ENCODE data around the gene TTLL8.

The TTLL8 gene

DNA sequence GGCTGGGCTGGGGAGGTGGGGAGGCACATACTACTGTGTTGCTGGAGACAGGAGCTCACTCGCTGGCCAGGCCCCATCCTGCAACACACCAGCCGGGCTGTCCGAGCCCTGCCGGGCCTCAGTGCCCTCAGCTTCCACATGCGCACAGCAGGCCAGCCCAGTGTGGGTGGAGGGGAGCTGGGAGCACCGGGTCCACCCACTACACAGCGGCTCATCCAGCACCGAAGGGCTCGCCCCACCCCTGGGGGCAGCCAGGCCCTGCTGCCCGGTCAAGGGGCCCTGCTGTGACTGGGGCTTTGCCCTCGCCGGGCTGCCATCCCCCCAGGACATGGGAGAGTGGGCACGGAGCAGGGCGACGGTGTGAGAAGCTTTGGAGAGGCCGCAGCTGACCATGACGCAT, 9.3 kb downstream of the TTLL8 start:
- Histone ChIP-seq H3K4me1 (ENCODE audit: control insufficient read depth, insufficient read depth, low read length, unreplicated experiment) (no peaks in the 10 kb centered on the region), H3K27me3 (ENCODE audit: insufficient read depth, low read length) (no peaks in the 10 kb centered on the region), H3K4me3 (ENCODE audit: low read depth, low read length) (no peak overlapping the region), H2AFZ (ENCODE audit: low read length, unreplicated experiment) (no peak overlapping the region), H3K79me2 (ENCODE audit: control insufficient read depth, insufficient read depth, low read length, unreplicated experiment) (no peaks in the 10 kb centered on the region), H3K27ac (ENCODE audit: low read depth, low read length) (no peak overlapping the region), H3K36me3 (ENCODE audit: insufficient read depth, low read length) (no peaks in the 10 kb centered on the region)

DNA sequence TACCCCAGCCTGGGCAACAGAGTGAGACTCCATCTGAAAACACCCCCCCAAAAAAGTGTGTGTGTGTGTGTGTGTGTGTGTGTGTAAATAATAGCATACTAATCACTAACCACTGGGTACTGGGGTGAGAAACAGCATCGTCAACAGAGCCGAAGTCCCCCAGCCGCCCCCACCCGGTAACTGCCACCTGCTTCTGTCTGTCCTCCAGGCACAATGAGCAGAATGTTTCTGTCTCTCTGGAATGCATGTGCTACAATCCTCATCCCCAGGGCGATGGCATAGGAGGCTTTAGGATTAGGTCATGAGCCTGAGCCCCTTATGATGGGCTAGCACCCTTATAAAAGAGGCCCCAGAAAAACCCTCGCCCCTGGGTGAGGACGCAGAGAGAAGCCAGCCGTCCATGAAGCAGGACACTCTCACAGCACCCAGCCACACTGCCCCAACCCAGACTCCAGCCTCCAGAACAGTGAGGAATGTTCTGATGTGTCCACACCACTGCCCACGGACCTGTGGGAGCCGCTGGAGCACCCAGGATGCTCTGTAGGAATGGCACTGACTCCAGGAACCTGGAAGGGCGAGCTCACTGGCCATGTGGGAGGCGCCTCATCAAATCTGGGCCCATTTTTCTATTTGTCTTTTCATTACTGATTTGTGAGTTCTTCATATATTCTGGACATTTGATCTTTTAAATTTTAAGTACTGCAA, 9.9 kb downstream of the TTLL8 start:
- Histone ChIP-seq H3K4me3 (ENCODE audit: low read depth, low read length) (no peak overlapping the region), H3K27ac (ENCODE audit: low read depth, low read length) (no peak overlapping the region)

DNA sequence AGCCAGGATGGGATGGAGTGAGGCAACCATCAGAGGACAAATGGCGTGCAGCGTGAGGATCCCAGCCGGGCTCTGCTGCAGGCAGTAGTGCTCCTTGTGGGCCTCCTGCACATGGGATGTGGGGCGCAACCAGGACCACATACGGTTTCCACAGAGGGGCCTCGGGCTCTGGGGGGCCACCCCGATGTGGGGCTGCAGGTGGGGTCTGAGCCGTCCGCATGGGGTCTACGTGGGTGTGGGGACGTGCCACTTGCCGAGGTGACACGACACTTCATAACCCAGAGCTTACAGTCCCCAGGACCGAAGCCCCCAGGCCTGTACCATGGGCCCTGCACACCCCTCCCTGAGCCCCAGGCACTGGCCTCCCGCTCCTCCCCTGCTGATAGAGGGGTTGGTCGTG, 10.8 kb downstream of the TTLL8 start:
- Histone ChIP-seq H3K4me3 (ENCODE audit: low read depth, low read length) (no peak overlapping the region), H3K36me3 (ENCODE audit: insufficient read depth, low read length) (no peaks in the 10 kb centered on the region), H3K27ac (ENCODE audit: low read depth, low read length) (no peak overlapping the region), H3K79me2 (ENCODE audit: control insufficient read depth, insufficient read depth, low read length, unreplicated experiment) (no peaks in the 10 kb centered on the region), H3K4me1 (ENCODE audit: control insufficient read depth, insufficient read depth, low read length, unreplicated experiment) (no peaks in the 10 kb centered on the region), H2AFZ (ENCODE audit: low read length, unreplicated experiment) (no peak overlapping the region), H3K27me3 (ENCODE audit: insufficient read depth, low read length) (no peaks in the 10 kb centered on the region)

More for the DNA sequence above, 9.9 kb downstream of the TTLL8 start:
- no peak overlapping the region for H2AFZ ChIP-seq (ENCODE audit: low read length, unreplicated experiment)
- H3K4me1 ChIP-seq (ENCODE audit: control insufficient read depth, insufficient read depth, low read length, unreplicated experiment): no peaks in the 10 kb centered on the region
- no peaks in the 10 kb centered on the region for H3K27me3 ChIP-seq (ENCODE audit: insufficient read depth, low read length)
- no peaks in the 10 kb centered on the region for H3K79me2 ChIP-seq (ENCODE audit: control insufficient read depth, insufficient read depth, low read length, unreplicated experiment)
- H3K36me3 ChIP-seq (ENCODE audit: insufficient read depth, low read length): no peaks in the 10 kb centered on the region

DNA sequence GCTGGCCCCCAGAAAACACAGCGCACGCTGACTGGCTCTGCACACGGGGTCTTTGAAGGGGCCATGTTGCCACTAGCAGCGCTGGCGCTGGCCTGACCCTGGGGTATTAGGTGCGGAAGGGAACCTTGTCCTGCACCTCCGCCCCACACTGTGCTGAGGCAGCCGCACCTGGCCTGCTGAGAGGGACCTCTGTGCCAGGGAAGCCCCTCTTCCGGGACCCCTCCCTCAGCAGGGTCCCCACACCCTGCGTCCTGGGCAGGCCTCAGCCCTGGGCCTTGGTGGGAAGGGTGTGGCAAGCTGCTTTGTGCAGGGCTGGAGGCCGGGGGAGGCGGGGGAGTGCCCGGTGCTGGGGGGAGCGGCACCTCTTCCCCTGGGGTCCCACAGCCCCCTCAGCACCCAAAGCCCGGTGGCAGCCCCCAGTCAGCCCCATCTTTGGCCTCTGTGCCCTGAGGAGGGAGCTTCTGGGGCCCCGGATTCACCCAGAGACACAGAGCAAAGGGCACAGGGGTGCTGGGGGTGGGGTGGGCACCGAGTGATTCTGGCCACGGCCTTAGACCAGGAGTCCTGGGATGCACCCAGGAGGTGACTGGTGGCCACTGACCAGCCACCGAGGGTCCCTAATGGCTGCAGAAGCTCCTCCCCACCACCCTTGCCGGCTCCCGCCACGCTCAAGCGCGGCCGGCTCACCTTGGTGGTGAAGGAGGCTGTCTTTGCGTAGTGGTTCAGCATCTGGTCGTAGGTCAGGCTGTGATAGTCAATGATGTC, 11.4 kb downstream of the TTLL8 start:
- no peak overlapping the region for H3K4me3 ChIP-seq (ENCODE audit: low read depth, low read length)
- H3K36me3 ChIP-seq (ENCODE audit: insufficient read depth, low read length): no peaks in the 10 kb centered on the region
- no peaks in the 10 kb centered on the region for H3K79me2 ChIP-seq (ENCODE audit: control insufficient read depth, insufficient read depth, low read length, unreplicated experiment)
- H2AFZ ChIP-seq (ENCODE audit: low read length, unreplicated experiment): no peak overlapping the region
- no peaks in the 10 kb centered on the region for H3K27me3 ChIP-seq (ENCODE audit: insufficient read depth, low read length)
- no peaks in the 10 kb centered on the region for H3K4me1 ChIP-seq (ENCODE audit: control insufficient read depth, insufficient read depth, low read length, unreplicated experiment)
- H3K27ac ChIP-seq (ENCODE audit: low read depth, low read length): no peak overlapping the region

DNA sequence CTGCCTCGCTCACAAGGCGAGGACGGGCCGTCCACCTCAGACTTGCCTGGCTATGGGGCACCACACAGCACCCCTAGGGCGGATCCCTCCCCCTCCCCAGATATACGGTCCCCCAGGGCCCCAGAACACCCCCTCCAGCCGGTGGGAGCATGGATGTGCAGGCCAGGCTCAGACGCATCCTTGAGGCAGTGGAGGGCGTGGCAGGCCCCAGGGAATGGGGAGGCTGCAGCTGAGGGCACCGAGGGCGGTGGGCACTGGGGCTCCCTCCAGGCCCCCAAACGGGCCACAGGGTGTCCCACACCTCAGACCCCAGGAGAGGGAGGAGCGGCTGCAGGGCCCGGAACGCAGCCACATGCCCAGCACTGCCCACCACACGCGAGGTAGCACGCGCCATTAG, 12.1 kb downstream of the TTLL8 start:
- H3K4me3 ChIP-seq (ENCODE audit: low read depth, low read length): no peak overlapping the region
- H3K27me3 ChIP-seq (ENCODE audit: insufficient read depth, low read length): no peaks in the 10 kb centered on the region
- H3K4me1 ChIP-seq (ENCODE audit: control insufficient read depth, insufficient read depth, low read length, unreplicated experiment): no peaks in the 10 kb centered on the region
- no peak overlapping the region for H2AFZ ChIP-seq (ENCODE audit: low read length, unreplicated experiment)
- H3K27ac ChIP-seq (ENCODE audit: low read depth, low read length): no peak overlapping the region
- H3K79me2 ChIP-seq (ENCODE audit: control insufficient read depth, insufficient read depth, low read length, unreplicated experiment): no peaks in the 10 kb centered on the region
- no peaks in the 10 kb centered on the region for H3K36me3 ChIP-seq (ENCODE audit: insufficient read depth, low read length)

DNA sequence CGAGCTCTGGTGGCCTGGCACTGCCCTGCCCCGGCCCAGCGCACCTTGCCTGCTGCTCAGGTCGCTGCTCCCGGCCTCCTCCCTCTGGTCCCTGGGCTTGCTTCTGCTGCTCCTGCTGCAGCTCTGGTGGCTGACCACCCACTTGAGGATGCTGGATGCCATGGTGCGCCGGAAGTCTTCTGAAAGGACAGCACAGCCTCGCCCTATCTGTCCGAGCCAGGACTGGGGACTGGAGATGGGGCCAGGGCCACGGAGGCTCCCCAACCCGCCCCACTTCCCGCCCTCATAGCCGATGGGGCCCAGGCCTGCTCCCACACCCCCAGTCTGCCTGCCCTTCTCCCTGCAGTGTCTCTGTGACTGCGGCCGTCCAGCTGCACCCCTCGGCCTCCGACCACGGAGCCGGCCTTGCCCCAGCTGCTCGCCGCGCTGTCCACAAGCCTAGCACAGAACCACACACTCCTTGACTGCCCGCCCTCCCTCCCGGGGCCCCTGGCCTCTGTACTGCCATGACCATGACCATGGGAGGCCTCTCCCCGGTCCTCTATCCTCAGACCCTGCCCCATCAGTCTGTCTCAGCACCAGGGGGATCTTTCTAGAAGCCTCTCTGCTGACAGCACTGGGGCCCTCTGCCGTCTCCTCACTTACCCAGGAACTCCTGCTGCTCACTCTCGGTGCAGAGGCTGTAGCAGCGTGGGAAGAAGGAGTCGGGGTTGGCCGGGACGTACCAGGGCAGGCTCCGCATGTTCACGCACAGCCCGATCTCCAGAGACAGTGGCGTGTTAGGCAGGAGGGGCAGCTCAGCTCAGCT, 12.7 kb downstream of the TTLL8 start:
- Histone ChIP-seq H3K27ac (ENCODE audit: low read depth, low read length) (no peak overlapping the region), H3K27me3 (ENCODE audit: insufficient read depth, low read length) (no peaks in the 10 kb centered on the region), H2AFZ (ENCODE audit: low read length, unreplicated experiment) (no peak overlapping the region), H3K36me3 (ENCODE audit: insufficient read depth, low read length) (no peaks in the 10 kb centered on the region), H3K4me3 (ENCODE audit: low read depth, low read length) (no peak overlapping the region), H3K4me1 (ENCODE audit: control insufficient read depth, insufficient read depth, low read length, unreplicated experiment) (no peaks in the 10 kb centered on the region), H3K79me2 (ENCODE audit: control insufficient read depth, insufficient read depth, low read length, unreplicated experiment) (no peaks in the 10 kb centered on the region)

DNA sequence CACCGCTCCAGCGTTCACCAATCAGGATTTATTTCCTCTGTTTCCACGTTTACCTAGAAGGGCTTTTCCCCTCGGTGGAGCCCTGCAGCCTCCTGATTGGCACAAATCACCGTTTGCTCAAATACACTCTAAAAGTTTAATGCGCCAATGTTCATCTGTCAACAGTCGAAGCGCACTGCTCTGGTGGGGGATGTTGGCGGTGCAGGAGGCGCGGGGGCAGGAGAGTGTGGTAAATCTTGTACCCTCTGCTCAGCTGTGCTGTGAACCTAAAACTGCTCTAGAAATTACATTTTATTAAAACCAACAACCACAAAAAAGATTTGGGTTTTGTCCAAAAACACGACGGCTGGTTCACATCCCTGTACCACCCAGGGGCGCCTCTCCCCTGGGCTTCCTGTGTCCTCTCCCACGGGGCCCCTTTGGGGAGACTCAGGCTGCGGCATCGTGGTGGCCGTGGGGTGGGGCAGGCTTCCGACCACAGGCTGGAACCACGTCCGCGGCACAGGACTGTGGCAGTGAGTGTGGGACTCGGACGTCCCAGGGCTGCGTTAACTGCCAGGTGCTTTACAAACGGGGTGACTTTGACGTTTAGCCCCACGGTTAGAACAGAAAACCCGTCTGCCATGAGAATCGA, 13.5 kb downstream of the TTLL8 start:
- no peaks in the 10 kb centered on the region for H3K79me2 ChIP-seq (ENCODE audit: control insufficient read depth, insufficient read depth, low read length, unreplicated experiment)
- no peak overlapping the region for H3K27ac ChIP-seq (ENCODE audit: low read depth, low read length)
- no peak overlapping the region for H2AFZ ChIP-seq (ENCODE audit: low read length, unreplicated experiment)
- no peaks in the 10 kb centered on the region for H3K36me3 ChIP-seq (ENCODE audit: insufficient read depth, low read length)
- H3K4me3 ChIP-seq (ENCODE audit: low read depth, low read length): no peak overlapping the region
- no peaks in the 10 kb centered on the region for H3K4me1 ChIP-seq (ENCODE audit: control insufficient read depth, insufficient read depth, low read length, unreplicated experiment)
- no peaks in the 10 kb centered on the region for H3K27me3 ChIP-seq (ENCODE audit: insufficient read depth, low read length)

DNA sequence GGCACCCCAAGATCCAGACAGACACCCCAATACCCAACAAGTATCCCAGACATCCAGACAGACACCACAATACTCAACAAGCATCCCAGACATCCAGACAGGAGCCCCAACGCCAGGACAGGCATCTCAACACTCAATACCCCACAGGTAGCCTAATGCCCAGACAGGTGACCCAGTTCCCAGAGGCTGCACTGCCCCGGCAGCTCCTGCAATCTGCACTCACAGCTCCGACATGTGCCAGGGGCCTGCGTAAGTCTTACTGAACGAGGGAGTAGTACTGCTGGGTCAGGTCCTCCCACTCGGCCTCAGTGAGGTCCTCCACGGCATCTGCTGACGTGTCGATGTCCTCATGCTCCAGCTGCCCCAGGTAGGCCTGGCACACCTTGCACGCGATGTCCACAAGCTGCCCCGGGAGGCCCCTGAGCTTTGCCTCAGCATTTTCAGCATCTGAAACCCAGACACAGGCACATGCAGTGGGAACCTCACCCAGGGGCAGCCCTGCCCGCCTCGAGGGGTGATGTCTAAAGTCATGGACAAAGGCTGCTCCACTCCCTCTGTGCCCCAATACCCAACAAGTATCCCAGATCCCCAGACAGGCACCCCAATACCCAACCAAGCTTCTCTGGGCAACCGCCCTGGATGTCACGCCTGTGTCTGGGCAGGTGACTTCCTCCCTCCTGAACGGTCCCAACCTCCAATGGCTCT, 16.6 kb downstream of the TTLL8 start:
- Histone ChIP-seq H3K4me3 (ENCODE audit: low read depth, low read length) (no peak overlapping the region), H2AFZ (ENCODE audit: low read length, unreplicated experiment) (no peak overlapping the region), H3K27ac (ENCODE audit: low read depth, low read length) (no peak overlapping the region), H3K36me3 (ENCODE audit: insufficient read depth, low read length) (no peaks in the 10 kb centered on the region), H3K4me1 (ENCODE audit: control insufficient read depth, insufficient read depth, low read length, unreplicated experiment) (no peaks in the 10 kb centered on the region), H3K27me3 (ENCODE audit: insufficient read depth, low read length) (no peaks in the 10 kb centered on the region), H3K79me2 (ENCODE audit: control insufficient read depth, insufficient read depth, low read length, unreplicated experiment) (no peaks in the 10 kb centered on the region)

DNA sequence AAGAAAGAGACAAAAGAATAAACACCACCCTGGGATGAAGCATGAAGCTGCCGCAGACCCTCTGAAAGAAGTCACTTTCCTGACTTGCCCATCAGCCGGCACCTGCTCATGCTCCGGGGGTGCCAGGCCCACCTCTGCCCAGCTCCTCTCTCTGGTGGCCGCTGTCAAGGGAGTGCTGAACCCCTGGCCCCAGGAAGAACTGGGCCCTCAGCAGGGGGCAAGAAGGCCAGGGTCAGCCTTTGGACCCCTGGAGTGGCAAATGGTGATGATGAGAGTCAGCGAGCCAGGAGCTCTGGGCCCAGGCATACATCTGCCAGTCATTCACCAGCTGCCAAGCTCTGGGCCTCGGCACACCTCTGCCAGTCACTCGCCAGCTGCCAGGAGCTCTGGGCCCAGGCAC, 17.4 kb downstream of the TTLL8 start:
- Histone ChIP-seq H3K4me1 (ENCODE audit: control insufficient read depth, insufficient read depth, low read length, unreplicated experiment) (no peaks in the 10 kb centered on the region), H3K27me3 (ENCODE audit: insufficient read depth, low read length) (no peaks in the 10 kb centered on the region), H3K27ac (ENCODE audit: low read depth, low read length) (no peak overlapping the region), H3K4me3 (ENCODE audit: low read depth, low read length) (no peak overlapping the region), H3K36me3 (ENCODE audit: insufficient read depth, low read length) (no peaks in the 10 kb centered on the region), H2AFZ (ENCODE audit: low read length, unreplicated experiment) (no peak overlapping the region), H3K79me2 (ENCODE audit: control insufficient read depth, insufficient read depth, low read length, unreplicated experiment) (no peaks in the 10 kb centered on the region)

All from ACC112 (cell line).